ENCODE data around the gene IL34.
A peak's percentile ranks its signal among the peaks of the same experiment; 100 is the strongest.
"Not testable (repeated sequence)": the region's sequence is repeated elsewhere in the genome, so short reads cannot be mapped to it uniquely, and the experiment has no call there.

Gene IL34

GRCh38 chr16:70646260-70647241 lies at the start of gene IL34:
TSS of gene IL34 (plus strand) at chr16:70646559. CDS start at chr16:70646948, 389 bp downstream.
- no peak for DNase-seq

GRCh38 chr16:70597135-70597835 lies 49.1 kb upstream of the IL34 start:
- no peak for DNase-seq

- no peak for DNase-seq
Observed at GRCh38 chr16:70598937-70599503, 47.3 kb upstream of the IL34 start.

GRCh38 chr16:70600730-70601129 lies 45.6 kb upstream of the IL34 start:
- DNase-seq: no peak

- DNase-seq: no peak
Observed at GRCh38 chr16:70601576-70602575, 44.5 kb upstream of the IL34 start.

- no peak for DNase-seq
Observed at GRCh38 chr16:70602831-70603230, 43.5 kb upstream of the IL34 start.

GRCh38 chr16:70604407-70605282 lies 41.7 kb upstream of the IL34 start:
- no peak for DNase-seq

- DNase-seq: no peak
Observed at GRCh38 chr16:70605283-70605657, 41.1 kb upstream of the IL34 start.

GRCh38 chr16:70608521-70608920 lies 37.8 kb upstream of the IL34 start:
- DNase-seq: no peak

- DNase-seq: no peak
Observed at GRCh38 chr16:70610273-70611223, 35.8 kb upstream of the IL34 start.

- no peak for DNase-seq
Observed at GRCh38 chr16:70611224-70611598, 35.1 kb upstream of the IL34 start.

GRCh38 chr16:70611785-70612303 lies 34.5 kb upstream of the IL34 start:
- DNase-seq: no peak

- DNase-seq: no peak
Observed at GRCh38 chr16:70612931-70613330, 33.4 kb upstream of the IL34 start.

GRCh38 chr16:70614208-70614951 lies 32.0 kb upstream of the IL34 start:
- DNase-seq: peak; percentile 4

- no peak for DNase-seq
Observed at GRCh38 chr16:70615945-70616344, 30.4 kb upstream of the IL34 start.

GRCh38 chr16:70621864-70622263 lies 24.5 kb upstream of the IL34 start:
- not testable (repeated sequence) for DNase-seq

- no peak for DNase-seq
Observed at GRCh38 chr16:70627696-70628095, 18.7 kb upstream of the IL34 start.

- DNase-seq: no peak
Observed at GRCh38 chr16:70630960-70631745, 15.2 kb upstream of the IL34 start.

Data from NCI-H2107 (cell line).